IMR-90 (cell line): ENCODE measurements around the gene HELZ. TPM values are rescaled to one million over a fixed set of nuclear protein-coding genes. Genes with fewer than 3 reads are reported as not detected.
"Not testable (repeated sequence)": the region's sequence is repeated elsewhere in the genome, so short reads cannot be mapped to it uniquely, and the experiment has no call there.

Experiments used
- ATAC-seq: fragments of 200-7000 bp; cut with Tn5 transposase; 2 replicates; pipeline ENCODE4 v1.9.1; 2020; ENCODE audit warnings: low read depth, mild to moderate bottlenecking, moderate library complexity
- BruUV-seq: library from RNA; stranded (reverse); fragments of 400-500 nt; replicated peaks from 2 replicates; lab custom pipeline; 2021; lab: Mats Ljungman, UMichigan
- CTCF ChIA-PET: fragments of 300-600 bp; formaldehyde crosslinking; extraction: SDS; loops from one replicate; lab custom pipeline; 2021; ENCODE audit warnings: antibody characterized with exemption; lab: Yijun Ruan, JAX
- POLR2A ChIA-PET: fragments of 300-600 bp; sonication (Branson Sonifier 250); formaldehyde crosslinking; loops from one replicate; lab custom pipeline; 2022; ENCODE audit warnings: antibody characterized with exemption; ENCODE audit not compliant: unreplicated experiment; lab: Charles Lee
- DNase-seq: peaks from one replicate; pipeline ENCODE4 v3.0.0; 2013
- H2AFZ ChIP-seq: replicated peaks from 2 replicates; pipeline ENCODE3; 2013; ENCODE audit warnings: low read length, mild to moderate bottlenecking; ENCODE audit not compliant: poor library complexity
- H2AK5ac ChIP-seq: 2 replicates; pipeline ENCODE4 v1.6.1; 2013; ENCODE audit warnings: low read depth, low read length, inconsistent platforms
- H2AK9ac ChIP-seq: replicated peaks from 2 replicates; pipeline ENCODE3; 2013; ENCODE audit warnings: mild to moderate bottlenecking, low read depth, low read length, moderate library complexity; ENCODE audit not compliant: poor library complexity
- H2BK120ac ChIP-seq: 2 replicates; pipeline ENCODE4 v1.6.1; 2013; ENCODE audit warnings: low read depth, low read length, inconsistent platforms
- H2BK15ac ChIP-seq: 3 replicates; pipeline ENCODE4 v1.6.1; 2013; ENCODE audit warnings: low read depth, low read length, inconsistent platforms
- H2BK20ac ChIP-seq: 2 replicates; pipeline ENCODE4 v1.6.1; 2013; ENCODE audit warnings: low read depth, mild to moderate bottlenecking, inconsistent platforms, low read length, moderate library complexity
- H2BK5ac ChIP-seq: 2 replicates; pipeline ENCODE4 v1.6.1; 2013; ENCODE audit warnings: mild to moderate bottlenecking, low read depth, low read length, inconsistent platforms; ENCODE audit not compliant: poor library complexity, severe bottlenecking
- H3K14ac ChIP-seq: replicated peaks from 2 replicates; pipeline ENCODE4 v1.6.1; 2013; ENCODE audit warnings: low read depth, low read length, inconsistent platforms
- H3K18ac ChIP-seq: 2 replicates; pipeline ENCODE4 v1.6.1; 2013; ENCODE audit warnings: low read depth, low read length, control low read depth
- H3K23ac ChIP-seq: 2 replicates; pipeline ENCODE4 v1.6.1; 2013; ENCODE audit warnings: low read depth, low read length, inconsistent platforms
- H3K27ac ChIP-seq: 2 replicates; pipeline ENCODE4 v1.5.1; 2013; ENCODE audit warnings: mild to moderate bottlenecking, control low read depth, low read length; ENCODE audit not compliant: insufficient read depth
- H3K27me3 ChIP-seq: 2 replicates; pipeline ENCODE4 v1.6.1; 2013; ENCODE audit warnings: low read length; ENCODE audit not compliant: control insufficient read depth, insufficient read depth
- H3K36me3 ChIP-seq: 2 replicates; pipeline ENCODE4 v1.6.1; 2013; ENCODE audit warnings: low read length, mixed read lengths; ENCODE audit not compliant: control insufficient read depth, insufficient read depth
- H3K4ac ChIP-seq: 2 replicates; pipeline ENCODE4 v1.6.1; 2013; ENCODE audit warnings: low read depth, low read length, inconsistent platforms
- H3K4me1 ChIP-seq: 2 replicates; pipeline ENCODE4 v1.6.1; 2013; ENCODE audit warnings: low read length, mixed read lengths; ENCODE audit not compliant: control insufficient read depth, insufficient read depth
- H3K4me2 ChIP-seq: 2 replicates; pipeline ENCODE4 v1.6.1; 2013; ENCODE audit warnings: low read depth, mild to moderate bottlenecking, control low read depth, low read length, moderate library complexity
- H3K4me3 ChIP-seq: 2 replicates; pipeline ENCODE4 v1.5.1; 2013; ENCODE audit warnings: low read depth, mild to moderate bottlenecking, control low read depth, low read length, moderate library complexity; ENCODE audit not compliant: insufficient read depth
- H3K56ac ChIP-seq: 2 replicates; pipeline ENCODE4 v1.6.1; 2013; ENCODE audit warnings: low read length, inconsistent platforms; ENCODE audit not compliant: insufficient read depth; ENCODE audit errors: extremely low read depth
- H3K79me1 ChIP-seq, 2 experiments: 2 replicates each; pipeline ENCODE4 v1.6.1; 2013; ENCODE audit warnings: low read length in 2 of 2, inconsistent platforms in 1 of 2, low read depth in 1 of 2
- H3K9ac ChIP-seq: 2 replicates; pipeline ENCODE4 v1.6.1; 2013; ENCODE audit warnings: low read depth, low read length, control low read depth
- H3K9me1 ChIP-seq: 2 replicates; pipeline ENCODE4 v1.6.1; 2013; ENCODE audit warnings: low read length, inconsistent platforms; ENCODE audit not compliant: insufficient read depth
- H3K9me3 ChIP-seq: 2 replicates; pipeline ENCODE4 v1.6.1; 2013; ENCODE audit warnings: low read length; ENCODE audit not compliant: control insufficient read depth, insufficient read depth
- H4K20me1 ChIP-seq: 2 replicates; pipeline ENCODE4 v1.6.1; 2013; ENCODE audit warnings: low read length, inconsistent platforms; ENCODE audit not compliant: insufficient read depth
- H4K5ac ChIP-seq: 2 replicates; pipeline ENCODE4 v1.6.1; 2013; ENCODE audit warnings: mild to moderate bottlenecking, low read depth, low read length, control low read depth
- H4K8ac ChIP-seq, 2 experiments: 2 replicates each; pipeline ENCODE4 v1.6.1; 2013; ENCODE audit warnings: low read depth in 2 of 2, low read length in 2 of 2, control low read depth in 1 of 2, inconsistent platforms in 1 of 2
- H4K91ac ChIP-seq: 2 replicates; pipeline ENCODE4 v1.6.1; 2013; ENCODE audit warnings: low read depth, low read length, inconsistent platforms; ENCODE audit not compliant: insufficient read depth
- WGBS, 2 experiments: methylation state at CpG; one replicate each; pipeline versions ENCODE4 v1.1.5 to v1.1.7; 2013; ENCODE audit warnings: missing lambda C conversion rate in 2 of 2; ENCODE audit not compliant: insufficient read length in 1 of 2; ENCODE audit errors: extremely low coverage in 2 of 2; 5-methylcytosine and 5-hydroxymethylcytosine counted together
- dilution Hi-C: fragments of 300-500 bp; cut with HindIII; formaldehyde crosslinking; loops from one replicate; pipeline ENCODE4 v1.14.3; 2018; ENCODE audit warnings: low sequenced_read_pairs; ENCODE audit not compliant: unreplicated experiment
- in situ Hi-C: fragments of 300-500 bp; cut with MboI; formaldehyde crosslinking; loops from 3 replicates; pipeline ENCODE4 v1.14.3; 2019; ENCODE audit warnings: low sequenced_read_pairs, inconsistent platforms, mixed read lengths
- intact Hi-C: fragments of 100-400 bp; cut with micrococcal nuclease; formaldehyde crosslinking; loops from 2 replicates; pipeline ENCODE4 v1.10.0; 2022
- polyA plus RNA-seq, 3 experiments: library from polyadenylated mRNA; depleted of rRNA; stranded (reverse); fragments of >200 nt; gene quantifications; 2 replicates each; pipeline ENCODE4 v1.2.3, GENCODE V29; 2012; ENCODE audit warnings: low replicate concordance in 1 of 3
- total RNA-seq: library from RNA; depleted of rRNA; stranded (reverse); fragments of >200 nt; gene quantifications from 2 replicates; pipeline ENCODE4 v1.2.3, GENCODE V29; 2012

HELZ gene
- total and polyA plus RNA-seq, 2 of the 4 experiments (the other 2 are of a cell fraction): 8.0 to 60.6 TPM

- in situ Hi-C loops, H3K9ac ChIP-seq, H2BK15ac ChIP-seq, ATAC-seq, H3K27me3 ChIP-seq, H4K8ac ChIP-seq, H4K91ac ChIP-seq, H2AFZ ChIP-seq, H2BK5ac ChIP-seq, H3K9me3 ChIP-seq, H4K20me1 ChIP-seq, H3K14ac ChIP-seq, BruUV-seq, H3K4me2 ChIP-seq, H3K56ac ChIP-seq, H2BK120ac ChIP-seq, intact Hi-C loops, H3K23ac ChIP-seq, H3K4me3 ChIP-seq, dilution Hi-C loops, DNase-seq, H2AK5ac ChIP-seq, H3K4ac ChIP-seq, H4K5ac ChIP-seq, H3K9me1 ChIP-seq, POLR2A ChIA-PET, H2BK20ac ChIP-seq, H3K4me1 ChIP-seq, H3K27ac ChIP-seq, H3K18ac ChIP-seq, H2AK9ac ChIP-seq: not testable (repeated sequence)
- Histone ChIP-seq H3K36me3 (peaks cover 17% of the 10 kb centered on the region), H3K79me1 (peaks cover 11 to 13% of the 10 kb centered on the region in 2 experiments; a peak in 3 of 4 replicates)
- CTCF ChIA-PET: interaction anchor here (1.6 kb wide), 1 partner anchor 14 kb away, joined by 3 read pairs; no protein-coding TSS in a partner anchor
- WGBS, 2 experiments: no CpG with 5 or more reads among the region's 6 CpGs
Measured at GRCh38 chr17:67126543-67126942, 118.5 kb downstream of the HELZ start.
